HG03432 (cell line): ENCODE results near the gene FOXD1.
"Not testable (repeated sequence)": the region's sequence is repeated elsewhere in the genome, so short reads cannot be mapped to it uniquely, and the experiment has no call there.

Experiments
- ATAC-seq: cut with Tn5 transposase; IDR thresholded peaks from one replicate; pipeline ENCODE4 v1.9.1; 2021; ENCODE audit warnings: mild to moderate bottlenecking, moderate library complexity; ENCODE audit not compliant: unreplicated experiment

Gene FOXD1

DNA sequence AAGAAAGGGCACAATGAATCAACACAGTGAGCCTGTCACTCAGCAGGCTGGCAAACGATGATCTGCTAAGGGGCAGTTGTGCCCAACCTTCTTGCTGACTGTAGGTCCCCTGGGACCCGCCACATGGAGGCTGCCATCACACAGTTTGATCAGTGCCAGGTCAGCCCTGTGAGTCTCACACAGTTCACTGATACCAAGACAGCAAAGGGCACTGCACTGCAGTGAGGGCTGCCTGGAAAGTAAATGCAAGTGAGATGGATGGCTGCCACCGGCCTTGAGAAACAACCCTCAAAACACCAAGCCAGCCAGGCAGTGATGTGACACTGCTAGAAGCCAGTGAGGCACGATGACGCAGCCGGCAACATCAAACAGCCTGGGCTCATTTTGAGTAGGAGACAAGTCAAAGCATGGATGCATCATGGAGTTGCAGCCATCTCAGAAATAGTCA, 30.3 kb downstream of the FOXD1 start:
- no peak for ATAC-seq

GRCh38 chr5:73417303-73418034, 31.1 kb downstream of the FOXD1 start:
- ATAC-seq, result no peak

- ATAC-seq, result no peak
These were observed 33.0 kb downstream of the FOXD1 start for GRCh38 chr5:73415617-73416016.

DNA sequence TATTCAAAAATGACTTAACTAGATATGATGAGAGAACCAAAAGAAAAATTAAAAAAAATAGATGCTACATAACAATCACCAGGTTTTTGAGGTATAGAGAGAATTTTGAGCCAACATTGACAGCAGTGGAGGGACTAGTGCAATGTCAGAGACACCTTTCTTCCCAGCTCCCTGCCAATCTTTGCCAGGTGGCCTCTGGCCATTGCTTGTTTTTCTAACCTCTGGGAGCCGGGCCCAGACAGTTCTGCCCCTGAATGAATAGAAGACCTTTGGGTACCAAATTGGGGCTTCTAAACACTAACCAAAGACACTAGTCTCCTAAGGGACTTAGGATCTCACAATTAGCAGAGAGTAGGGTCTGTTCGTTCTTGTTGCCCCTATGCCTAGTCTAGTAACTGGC, 33.4 kb downstream of the FOXD1 start:
- no peak for ATAC-seq

GRCh38 chr5:73412597-73412988, 36.0 kb downstream of the FOXD1 start:
- no peak for ATAC-seq

DNA sequence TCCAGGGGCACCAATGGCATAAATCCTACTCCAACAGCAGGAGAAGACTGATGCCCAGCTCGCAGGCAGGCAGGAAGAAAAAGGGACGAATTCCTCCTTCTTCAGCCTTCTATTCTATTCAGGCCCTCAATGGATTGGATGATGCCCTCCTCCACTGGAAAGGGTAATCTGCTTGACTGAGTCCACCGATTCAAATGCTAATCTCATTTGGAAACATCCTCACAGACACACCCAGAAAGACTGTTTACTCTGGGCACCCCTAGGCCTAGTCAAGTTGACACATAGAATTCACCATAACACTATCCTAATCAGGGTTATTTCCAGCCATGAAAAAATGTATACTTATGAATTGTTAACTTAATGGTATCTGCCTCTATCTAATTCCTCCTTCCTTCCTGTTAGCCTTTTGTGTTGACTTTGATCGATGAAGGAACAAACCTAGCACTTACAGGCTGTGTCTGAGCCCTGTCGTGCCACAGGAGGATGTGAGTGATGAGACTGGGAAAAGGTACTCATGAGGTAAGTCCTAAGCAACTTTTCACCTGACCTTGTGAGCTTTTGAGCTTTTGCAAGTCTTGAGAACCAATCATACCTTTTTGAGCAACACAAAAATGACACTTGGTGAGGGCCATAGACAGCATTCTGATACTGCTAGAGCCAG, 36.5 kb downstream of the FOXD1 start:
- ATAC-seq, result no peak

- not testable (repeated sequence) for ATAC-seq
These were observed 38.6 kb downstream of the FOXD1 start for GRCh38 chr5:73409927-73410326.

DNA sequence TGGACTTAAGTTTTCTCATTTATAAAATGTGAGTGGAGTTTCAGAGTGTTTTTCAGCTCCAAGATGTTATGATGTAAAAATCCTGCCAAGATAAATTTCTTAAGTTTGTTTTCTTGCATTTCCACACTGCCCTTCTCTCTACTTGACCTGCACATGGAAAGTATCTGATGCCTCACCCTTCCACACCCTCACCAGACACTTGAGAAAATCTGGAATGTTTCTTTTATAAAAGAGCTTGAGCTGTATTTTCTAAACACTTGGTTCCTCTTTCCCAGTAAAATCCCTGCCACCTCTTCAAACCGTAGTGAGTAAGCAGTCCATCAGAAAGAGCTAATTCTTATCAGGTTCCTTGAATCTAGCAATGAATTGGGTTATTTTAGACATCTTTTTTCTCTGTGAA, 42.9 kb downstream of the FOXD1 start:
- ATAC-seq, result no peak

GRCh38 chr5:73399775-73400174, 48.8 kb downstream of the FOXD1 start:
- no peak for ATAC-seq
